KMS-11 (cell line): ENCODE measurements around the gene M1AP.

Source experiments
- H2AFZ ChIP-seq: fragments of 200-600 bp; sonication (generic); 2 replicates; pipeline ENCODE4 v1.6.1; 2016; ENCODE audit warnings: antibody characterized with exemption, mixed run types, low read depth
- H3K27ac ChIP-seq: fragments of 200-600 bp; sonication (generic); 2 replicates; pipeline ENCODE4 v1.6.1; 2016; ENCODE audit warnings: mild to moderate bottlenecking, mixed run types
- H3K27me3 ChIP-seq: fragments of 200-600 bp; sonication (generic); 2 replicates; pipeline ENCODE4 v1.6.1; 2017; ENCODE audit warnings: mild to moderate bottlenecking, low read depth, mixed run types, moderate library complexity; ENCODE audit not compliant: insufficient read depth
- H3K36me3 ChIP-seq: fragments of 200-600 bp; sonication (generic); 2 replicates; pipeline ENCODE4 v1.6.1; 2017; ENCODE audit warnings: mild to moderate bottlenecking, mixed run types; ENCODE audit not compliant: insufficient read depth
- H3K4me1 ChIP-seq: fragments of 200-600 bp; sonication (generic); 2 replicates; pipeline ENCODE4 v1.6.1; 2016; ENCODE audit warnings: mild to moderate bottlenecking, low read depth, mixed run types; ENCODE audit not compliant: poor library complexity, severe bottlenecking
- H3K4me2 ChIP-seq: fragments of 200-600 bp; sonication (generic); 2 replicates; pipeline ENCODE4 v1.7.0; 2016; ENCODE audit warnings: mild to moderate bottlenecking, mixed run types
- H3K4me3 ChIP-seq: fragments of 200-600 bp; sonication (generic); IDR thresholded peaks from 2 replicates; pipeline ENCODE4 v1.6.1; 2017; ENCODE audit warnings: low read depth, low read length, mixed read lengths; ENCODE audit not compliant: insufficient read depth
- H3K79me2 ChIP-seq: fragments of 200-600 bp; sonication (generic); 2 replicates; pipeline ENCODE4 v1.6.1; 2016; ENCODE audit warnings: low read depth, mixed run types; ENCODE audit not compliant: insufficient read depth
- H3K9ac ChIP-seq: fragments of 200-600 bp; sonication (generic); 2 replicates; pipeline ENCODE4 v1.6.1; 2016; ENCODE audit warnings: mild to moderate bottlenecking, mixed run types
- H4K20me1 ChIP-seq: fragments of 200-600 bp; sonication (generic); 2 replicates; pipeline ENCODE4 v1.6.1; 2016; ENCODE audit warnings: mild to moderate bottlenecking, mixed run types; ENCODE audit not compliant: insufficient read depth
- TF ChIP-seq, protein P1 (sequence below): fragments of 200-600 bp; sonication (generic); conservative IDR thresholded peaks from 2 replicates; pipeline ENCODE4 v1.6.1; 2017; ENCODE audit warnings: low read depth, mild to moderate bottlenecking, antibody characterized with exemption, low read length, moderate library complexity, mixed read lengths

The M1AP gene

DNA sequence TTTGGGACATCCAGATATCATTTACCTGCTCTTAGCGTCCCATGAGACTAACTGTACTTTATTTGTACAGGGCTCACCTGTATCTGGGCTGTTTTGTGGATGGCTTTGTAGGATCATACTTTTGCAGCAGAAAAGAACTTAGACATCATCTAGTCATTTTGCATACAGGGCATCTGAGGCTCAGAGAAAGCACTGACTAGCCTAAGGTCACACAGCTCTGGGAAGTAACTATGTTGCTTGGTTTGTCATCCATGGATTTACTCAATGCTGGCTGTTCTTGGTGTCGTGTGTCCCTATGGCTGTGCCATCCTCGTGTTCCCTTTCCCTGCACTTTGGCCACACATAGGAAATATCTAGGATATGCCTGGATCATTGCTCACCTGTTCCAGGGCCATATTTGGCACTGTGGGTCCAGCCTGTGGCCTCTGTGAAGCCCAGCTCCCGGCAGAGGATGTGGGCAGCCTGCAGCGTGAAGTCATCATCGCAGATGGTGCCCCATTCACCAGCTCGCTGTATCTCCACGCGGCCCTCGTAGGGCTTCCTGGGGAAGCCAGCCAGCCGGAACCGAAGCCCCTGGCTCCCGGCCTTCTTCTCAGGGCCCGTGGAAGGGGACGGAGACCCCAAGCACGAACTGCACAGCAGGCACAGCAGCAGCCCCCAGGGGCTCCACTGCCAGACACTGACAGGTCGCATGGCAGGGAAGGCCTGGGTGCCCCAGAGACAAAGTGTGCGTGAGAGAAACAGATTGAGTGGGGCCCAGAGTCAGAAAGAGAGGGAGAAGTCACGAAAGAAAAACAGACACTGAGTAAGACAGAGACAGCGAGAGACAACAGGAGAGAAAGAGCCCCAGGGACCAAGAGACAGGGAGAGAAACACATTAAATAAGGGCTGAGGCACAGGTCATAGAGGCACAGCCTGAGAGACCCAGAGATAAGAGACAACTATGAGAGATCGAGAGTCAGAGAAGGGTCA lies 95.9 kb downstream of the M1AP start:
- peaks cover 13% of the 10 kb centered on the region for H3K4me1 ChIP-seq
- H3K9ac ChIP-seq: no peak overlapping the region
- no peaks in the 10 kb centered on the region for H4K20me1 ChIP-seq
- H3K79me2 ChIP-seq: no peaks in the 10 kb centered on the region
- TF ChIP-seq, protein P1, sequence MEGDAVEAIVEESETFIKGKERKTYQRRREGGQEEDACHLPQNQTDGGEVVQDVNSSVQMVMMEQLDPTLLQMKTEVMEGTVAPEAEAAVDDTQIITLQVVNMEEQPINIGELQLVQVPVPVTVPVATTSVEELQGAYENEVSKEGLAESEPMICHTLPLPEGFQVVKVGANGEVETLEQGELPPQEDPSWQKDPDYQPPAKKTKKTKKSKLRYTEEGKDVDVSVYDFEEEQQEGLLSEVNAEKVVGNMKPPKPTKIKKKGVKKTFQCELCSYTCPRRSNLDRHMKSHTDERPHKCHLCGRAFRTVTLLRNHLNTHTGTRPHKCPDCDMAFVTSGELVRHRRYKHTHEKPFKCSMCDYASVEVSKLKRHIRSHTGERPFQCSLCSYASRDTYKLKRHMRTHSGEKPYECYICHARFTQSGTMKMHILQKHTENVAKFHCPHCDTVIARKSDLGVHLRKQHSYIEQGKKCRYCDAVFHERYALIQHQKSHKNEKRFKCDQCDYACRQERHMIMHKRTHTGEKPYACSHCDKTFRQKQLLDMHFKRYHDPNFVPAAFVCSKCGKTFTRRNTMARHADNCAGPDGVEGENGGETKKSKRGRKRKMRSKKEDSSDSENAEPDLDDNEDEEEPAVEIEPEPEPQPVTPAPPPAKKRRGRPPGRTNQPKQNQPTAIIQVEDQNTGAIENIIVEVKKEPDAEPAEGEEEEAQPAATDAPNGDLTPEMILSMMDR: no peak
- no peak overlapping the region for H2AFZ ChIP-seq
- H3K36me3 ChIP-seq: no peaks in the 10 kb centered on the region
- no peak overlapping the region for H3K4me2 ChIP-seq
- no peak overlapping the region for H3K27ac ChIP-seq
- H3K27me3 ChIP-seq: peaks cover 16% of the 10 kb centered on the region; the same call in 1 of the 2 replicates
- no peak overlapping the region for H3K4me3 ChIP-seq

DNA sequence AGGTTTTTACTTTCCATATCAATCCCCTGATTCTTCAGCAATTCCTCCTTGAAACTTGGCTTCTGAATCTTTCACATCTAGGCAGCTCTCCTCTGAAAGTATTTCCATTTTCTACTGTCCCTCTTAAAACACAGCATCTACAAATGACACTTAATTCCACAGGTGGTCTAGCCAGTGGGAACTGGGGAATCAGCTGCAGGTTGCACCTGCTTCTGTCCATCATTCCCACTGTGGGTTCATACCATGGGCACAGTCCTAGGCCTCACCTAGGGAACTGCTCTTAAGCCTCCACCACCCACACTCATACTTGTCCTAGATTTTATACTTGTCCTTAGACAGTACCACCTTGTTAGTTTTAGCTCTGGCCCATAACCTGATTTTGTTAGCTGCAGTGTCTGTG lies 96.6 kb downstream of the M1AP start:
- TF ChIP-seq, protein P1: no peak
- H3K27me3 ChIP-seq: peaks cover 19% of the 10 kb centered on the region; the same call in 1 of the 2 replicates
- H3K4me3 ChIP-seq: no peak overlapping the region
- H3K27ac ChIP-seq: no peak overlapping the region
- no peaks in the 10 kb centered on the region for H3K79me2 ChIP-seq
- H4K20me1 ChIP-seq: no peaks in the 10 kb centered on the region
- no peak overlapping the region for H3K9ac ChIP-seq
- H3K36me3 ChIP-seq: no peaks in the 10 kb centered on the region
- H3K4me2 ChIP-seq: no peak overlapping the region
- peaks cover 13% of the 10 kb centered on the region for H3K4me1 ChIP-seq
- no peak overlapping the region for H2AFZ ChIP-seq

DNA sequence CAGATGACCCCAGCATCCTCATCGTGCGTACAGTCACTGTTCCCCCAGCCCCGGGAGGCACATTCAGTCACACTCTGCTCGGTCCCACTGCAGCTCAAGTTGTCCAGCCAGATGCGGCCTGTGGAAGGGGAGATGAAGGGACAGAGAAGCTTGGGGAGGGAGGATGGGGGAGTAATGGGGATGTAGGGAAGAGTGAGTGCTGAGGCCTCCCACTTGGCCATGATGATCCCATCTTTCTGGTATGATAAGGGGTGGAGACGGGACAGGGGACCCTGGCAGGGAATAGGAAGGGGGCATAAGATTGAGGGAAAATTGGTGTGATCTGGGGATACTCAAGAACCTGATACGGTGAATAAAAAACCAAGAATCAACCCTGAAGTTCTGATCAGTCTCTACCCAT lies 97.9 kb downstream of the M1AP start:
- H3K9ac ChIP-seq: no peak overlapping the region
- H4K20me1 ChIP-seq: no peaks in the 10 kb centered on the region
- H3K4me3 ChIP-seq: no peak overlapping the region
- H2AFZ ChIP-seq: no peak overlapping the region
- TF ChIP-seq, protein P1: no peak
- no peak overlapping the region for H3K4me2 ChIP-seq
- peaks cover 19% of the 10 kb centered on the region; the same call in 1 of the 2 replicates for H3K27me3 ChIP-seq
- H3K79me2 ChIP-seq: no peaks in the 10 kb centered on the region
- H3K36me3 ChIP-seq: no peaks in the 10 kb centered on the region
- H3K4me1 ChIP-seq: peaks cover 10% of the 10 kb centered on the region
- no peak overlapping the region for H3K27ac ChIP-seq

DNA sequence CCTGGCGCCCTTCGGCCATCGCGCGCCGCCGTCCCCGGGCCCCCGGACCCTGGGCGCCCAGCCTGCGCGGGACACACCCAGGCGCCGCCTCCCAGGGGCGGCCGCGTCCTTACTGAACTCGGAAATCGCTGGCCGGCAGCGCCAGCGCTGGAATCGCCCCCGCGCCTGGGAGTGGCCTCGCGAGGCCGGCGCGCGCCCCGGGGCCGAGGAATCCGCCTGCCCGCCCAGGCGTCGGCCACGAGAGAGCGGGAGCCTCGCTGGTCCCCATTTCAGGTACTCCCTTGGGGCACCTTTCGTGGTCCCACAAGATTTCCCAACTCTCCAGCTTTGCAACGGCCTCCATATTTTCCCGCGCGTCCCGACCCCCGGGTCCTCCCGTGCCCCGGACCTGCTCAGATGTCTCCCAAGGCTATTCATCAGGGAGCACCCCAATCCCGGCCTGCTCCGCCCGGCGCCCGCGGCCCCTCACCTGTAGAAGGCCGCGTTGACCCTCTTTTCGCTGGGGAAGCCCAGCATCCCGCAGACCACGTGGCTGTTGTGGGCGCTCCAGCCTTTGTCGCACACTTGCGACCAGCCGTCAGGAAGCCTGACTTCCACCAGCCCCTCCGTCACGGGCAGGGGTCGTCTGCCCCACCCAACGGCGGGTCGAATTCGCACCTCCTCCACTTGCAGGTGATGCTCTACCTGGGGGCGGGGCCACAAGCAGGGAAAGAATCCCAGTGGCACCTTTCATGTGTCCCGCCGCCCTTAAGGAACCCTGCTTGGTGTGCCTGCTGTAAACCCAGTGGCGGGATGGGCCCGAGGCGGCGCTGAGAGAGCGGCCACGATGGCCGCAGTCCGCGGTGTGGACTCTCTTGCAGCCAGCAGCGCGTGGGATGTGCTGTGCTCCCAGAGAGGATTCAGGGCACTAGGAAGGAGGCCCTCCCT lies 99.0 kb downstream of the M1AP start:
- Histone ChIP-seq H3K4me2 (no peak overlapping the region; the same call in 1 of the 2 replicates), H3K27me3 (peaks cover 19% of the 10 kb centered on the region; the same call in 1 of the 2 replicates), H2AFZ (peak overlapping the region; percentile 23), H3K4me3 (no peak overlapping the region), H3K4me1 (peaks cover 8% of the 10 kb centered on the region), H3K36me3 (no peaks in the 10 kb centered on the region), H3K9ac (no peak overlapping the region), H4K20me1 (no peaks in the 10 kb centered on the region), H3K79me2 (no peaks in the 10 kb centered on the region), H3K27ac (no peak overlapping the region)
- TF ChIP-seq, protein P1: no peak
